ENCODE data around the gene OR52B6.

Gene OR52B6

GRCh38 chr11:5618807-5619206 lies 38.1 kb downstream of the OR52B6 start:
- TF ChIP-seq ZNF8 (CRISPR knock-in tag; IDR thresholded peaks at IDR 0.05) = no peak
- no peak for TF ChIP-seq ZFP3 (CRISPR knock-in tag; IDR thresholded peaks at IDR 0.05)
- no peak for TF ChIP-seq ZNF565 (CRISPR knock-in tag; conservative IDR thresholded peaks at IDR 0.05; ENCODE audit: low read depth)
- TF ChIP-seq TSHZ2 (CRISPR knock-in tag; IDR thresholded peaks at IDR 0.05) = no peak
- no peak for TF ChIP-seq POU6F1 (CRISPR knock-in tag; IDR thresholded peaks at IDR 0.05; ENCODE audit: borderline replicate concordance, low read depth)
- no peak for TF ChIP-seq CSDC2 (CRISPR knock-in tag; IDR thresholded peaks at IDR 0.05)
- no peak for TF ChIP-seq ISL1 (CRISPR knock-in tag; IDR thresholded peaks at IDR 0.05)
- no peak for ATAC-seq

- no peak for TF ChIP-seq GLIS3 (CRISPR knock-in tag; IDR thresholded peaks at IDR 0.05)
- no peak for TF ChIP-seq CSDC2 (CRISPR knock-in tag; IDR thresholded peaks at IDR 0.05)
- TF ChIP-seq PPARA (CRISPR knock-in tag; IDR thresholded peaks at IDR 0.05; ENCODE audit: borderline replicate concordance) = no peak
- TF ChIP-seq CSRNP3 (CRISPR knock-in tag; IDR thresholded peaks at IDR 0.05) = no peak
- no peak for TF ChIP-seq TSHZ2 (CRISPR knock-in tag; IDR thresholded peaks at IDR 0.05)
- TF ChIP-seq RARB (CRISPR knock-in tag; IDR thresholded peaks at IDR 0.05) = no peak
- no peak for TF ChIP-seq ZNF565 (CRISPR knock-in tag; conservative IDR thresholded peaks at IDR 0.05; ENCODE audit: low read depth)
- no peak for TF ChIP-seq ZFP3 (CRISPR knock-in tag; IDR thresholded peaks at IDR 0.05)
- no peak for TF ChIP-seq TOX (CRISPR knock-in tag; IDR thresholded peaks at IDR 0.05; ENCODE audit: borderline replicate concordance)
- no peak for TF ChIP-seq ZFP30 (CRISPR knock-in tag; IDR thresholded peaks at IDR 0.05)
- TF ChIP-seq SNAI2 (CRISPR knock-in tag; IDR thresholded peaks at IDR 0.05) = no peak
- TF ChIP-seq ARNTL (CRISPR knock-in tag; IDR thresholded peaks at IDR 0.05; ENCODE audit: borderline replicate concordance, low read depth) = no peak
- no peak for TF ChIP-seq ZNF70 (CRISPR knock-in tag; IDR thresholded peaks at IDR 0.05)
- no peak for TF ChIP-seq OSR1 (CRISPR knock-in tag; IDR thresholded peaks at IDR 0.05)
- TF ChIP-seq ISL1 (CRISPR knock-in tag; IDR thresholded peaks at IDR 0.05) = no peak
- TF ChIP-seq ZC3H10 (CRISPR knock-in tag; IDR thresholded peaks at IDR 0.05) = no peak
- TF ChIP-seq BACH2 (CRISPR knock-in tag; IDR thresholded peaks at IDR 0.05; ENCODE audit: borderline replicate concordance) = no peak
- TF ChIP-seq TCF4 (CRISPR knock-in tag; IDR thresholded peaks at IDR 0.05; ENCODE audit: borderline replicate concordance) = no peak
- TF ChIP-seq CREB5 (CRISPR knock-in tag; IDR thresholded peaks at IDR 0.05; ENCODE audit: low read depth) = no peak
- ATAC-seq = no peak
Measured at GRCh38 chr11:5620651-5621521, 40.2 kb downstream of the OR52B6 start.
